Parathyroid adenoma (tissue), 2 donors: ENCODE measurements around the gene ADGRD1.

ENCODE experiments used
- H2AFZ ChIP-seq: fragments of 300-600 bp; sonication (generic); one replicate; pipeline ENCODE4 v1.7.0; 2017; ENCODE audit warnings: antibody characterized with exemption, mild to moderate bottlenecking
- H3K27ac ChIP-seq: fragments of 300-600 bp; sonication (generic); one replicate; pipeline ENCODE4 v1.7.0; 2017
- H3K27me3 ChIP-seq: fragments of 300-600 bp; sonication (generic); one replicate; pipeline ENCODE4 v1.7.0; 2017; ENCODE audit warnings: low read length; ENCODE audit not compliant: control insufficient read depth, insufficient read depth
- H3K36me3 ChIP-seq: fragments of 300-600 bp; sonication (generic); one replicate; pipeline ENCODE4 v1.7.0; 2017; ENCODE audit warnings: low read length; ENCODE audit not compliant: control insufficient read depth, insufficient read depth
- H3K4me1 ChIP-seq: fragments of 300-600 bp; sonication (generic); one replicate; pipeline ENCODE4 v1.7.0; 2017; ENCODE audit warnings: control low read depth
- H3K4me2 ChIP-seq: fragments of 300-600 bp; sonication (generic); one replicate; pipeline ENCODE4 v1.7.0; 2017; ENCODE audit warnings: low read length
- H3K4me3 ChIP-seq: fragments of 300-600 bp; sonication (generic); one replicate; pipeline ENCODE4 v1.7.0; 2017; ENCODE audit warnings: low read depth, low read length
- H3K79me2 ChIP-seq: fragments of 300-600 bp; sonication (generic); one replicate; pipeline ENCODE4 v1.7.0; 2017; ENCODE audit warnings: control low read depth
- H3K9ac ChIP-seq: fragments of 300-600 bp; sonication (generic); one replicate; pipeline ENCODE4 v1.7.0; 2017; ENCODE audit warnings: mild to moderate bottlenecking
- H3K9me3 ChIP-seq: fragments of 300-600 bp; sonication (generic); one replicate; pipeline ENCODE4 v1.7.0; 2017; ENCODE audit warnings: low read length; ENCODE audit not compliant: control insufficient read depth
- TF ChIP-seq, protein P1 (sequence below): fragments of 300-600 bp; sonication (generic); IDR thresholded peaks from one replicate; pipeline ENCODE4 v1.7.0; 2017; ENCODE audit warnings: antibody characterized with exemption, mild to moderate bottlenecking
- donor health status: primary hyperparathyroidism.

The ADGRD1 gene

GRCh38 chr12:131038961-131039950 lies 85.5 kb downstream of the ADGRD1 start:
- no peak overlapping the region for H3K27ac ChIP-seq

DNA sequence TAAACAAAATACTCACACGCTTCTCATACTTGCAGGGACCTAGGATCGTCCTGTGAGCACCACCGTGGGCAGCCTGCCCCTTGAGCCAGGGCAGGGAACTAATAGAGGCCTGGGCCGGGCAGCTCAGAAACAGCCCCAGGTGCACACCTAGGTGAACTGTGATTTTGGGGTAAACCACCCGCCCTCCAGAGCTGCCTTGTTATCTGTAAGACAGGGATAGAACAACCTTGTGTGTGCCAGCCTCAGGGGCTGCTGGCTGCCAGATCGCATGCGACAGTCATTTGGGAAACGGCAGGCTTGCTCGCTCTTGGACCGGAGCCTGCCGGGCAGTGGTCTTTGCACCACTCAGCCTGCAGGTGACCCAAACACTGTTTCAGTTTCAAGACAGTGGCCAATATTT lies 86.8 kb downstream of the ADGRD1 start:
- H3K4me2 ChIP-seq, result no peak overlapping the region
- TF ChIP-seq, protein P1, sequence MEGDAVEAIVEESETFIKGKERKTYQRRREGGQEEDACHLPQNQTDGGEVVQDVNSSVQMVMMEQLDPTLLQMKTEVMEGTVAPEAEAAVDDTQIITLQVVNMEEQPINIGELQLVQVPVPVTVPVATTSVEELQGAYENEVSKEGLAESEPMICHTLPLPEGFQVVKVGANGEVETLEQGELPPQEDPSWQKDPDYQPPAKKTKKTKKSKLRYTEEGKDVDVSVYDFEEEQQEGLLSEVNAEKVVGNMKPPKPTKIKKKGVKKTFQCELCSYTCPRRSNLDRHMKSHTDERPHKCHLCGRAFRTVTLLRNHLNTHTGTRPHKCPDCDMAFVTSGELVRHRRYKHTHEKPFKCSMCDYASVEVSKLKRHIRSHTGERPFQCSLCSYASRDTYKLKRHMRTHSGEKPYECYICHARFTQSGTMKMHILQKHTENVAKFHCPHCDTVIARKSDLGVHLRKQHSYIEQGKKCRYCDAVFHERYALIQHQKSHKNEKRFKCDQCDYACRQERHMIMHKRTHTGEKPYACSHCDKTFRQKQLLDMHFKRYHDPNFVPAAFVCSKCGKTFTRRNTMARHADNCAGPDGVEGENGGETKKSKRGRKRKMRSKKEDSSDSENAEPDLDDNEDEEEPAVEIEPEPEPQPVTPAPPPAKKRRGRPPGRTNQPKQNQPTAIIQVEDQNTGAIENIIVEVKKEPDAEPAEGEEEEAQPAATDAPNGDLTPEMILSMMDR, result no peak
- H3K9me3 ChIP-seq, result no peaks in the 10 kb centered on the region
- H3K4me3 ChIP-seq, result no peak overlapping the region
- H3K9ac ChIP-seq, result no peak overlapping the region
- H3K4me1 ChIP-seq, result no peaks in the 10 kb centered on the region
- H2AFZ ChIP-seq, result no peak overlapping the region
- no peaks in the 10 kb centered on the region for H3K36me3 ChIP-seq
- H3K79me2 ChIP-seq, result no peaks in the 10 kb centered on the region
- H3K27me3 ChIP-seq, result no peaks in the 10 kb centered on the region
- no peak overlapping the region for H3K27ac ChIP-seq

More at GRCh38 chr12:131038961-131039950, 85.5 kb downstream of the ADGRD1 start:
- Histone ChIP-seq H3K36me3 (no peaks in the 10 kb centered on the region), H3K9ac (no peak overlapping the region), H2AFZ (no peak overlapping the region), H3K27me3 (no peaks in the 10 kb centered on the region), H3K4me2 (no peak overlapping the region), H3K79me2 (no peaks in the 10 kb centered on the region), H3K9me3 (no peaks in the 10 kb centered on the region), H3K4me1 (no peaks in the 10 kb centered on the region), H3K4me3 (no peak overlapping the region)
- TF ChIP-seq, protein P1, result no peak

DNA sequence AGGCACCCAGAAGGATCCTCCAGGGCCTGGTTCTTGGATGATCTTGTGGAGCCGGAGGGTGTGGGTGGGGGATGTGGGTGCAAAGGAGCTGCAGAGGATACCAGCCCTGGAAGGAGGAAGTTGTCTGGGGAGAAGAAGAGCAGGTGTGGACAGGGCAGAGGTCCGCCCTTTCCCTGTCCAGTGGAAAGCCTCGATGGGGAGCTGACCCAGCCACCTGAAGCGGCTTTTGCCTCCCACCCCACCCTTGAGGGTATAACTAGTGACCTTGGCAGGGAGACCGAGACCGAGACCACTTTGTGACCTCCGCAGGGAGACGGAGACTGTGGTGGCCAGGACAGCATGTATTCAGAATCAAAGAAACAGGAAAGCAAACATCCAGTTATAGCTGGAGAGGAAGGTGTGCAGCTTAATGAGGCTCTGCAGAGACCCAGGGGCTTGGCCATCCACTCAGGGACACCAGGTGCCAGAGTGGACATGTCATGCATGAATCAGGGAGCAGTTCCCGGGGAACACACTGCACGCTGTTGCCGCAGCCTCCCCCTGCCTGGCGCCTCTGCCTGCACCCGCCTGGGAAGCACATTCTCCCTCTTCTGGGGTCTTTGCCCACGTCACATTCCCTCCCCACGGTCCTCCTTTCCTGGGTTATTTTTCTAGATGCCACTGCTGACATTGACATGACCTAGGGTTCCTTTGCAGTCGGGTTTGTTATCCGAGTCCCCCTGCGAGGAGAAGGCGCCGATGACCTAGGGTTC lies 87.7 kb downstream of the ADGRD1 start:
- TF ChIP-seq, protein P1, result no peak
- no peak overlapping the region for H3K4me2 ChIP-seq
- no peak overlapping the region for H3K9ac ChIP-seq
- H3K9me3 ChIP-seq, result no peaks in the 10 kb centered on the region
- no peaks in the 10 kb centered on the region for H3K4me1 ChIP-seq
- no peak overlapping the region for H2AFZ ChIP-seq
- no peaks in the 10 kb centered on the region for H3K27me3 ChIP-seq
- no peak overlapping the region for H3K27ac ChIP-seq
- no peaks in the 10 kb centered on the region for H3K79me2 ChIP-seq
- H3K36me3 ChIP-seq, result no peaks in the 10 kb centered on the region
- H3K4me3 ChIP-seq, result no peak overlapping the region

- Histone ChIP-seq H3K4me2 (no peak overlapping the region), H3K79me2 (no peaks in the 10 kb centered on the region), H3K27ac (no peak overlapping the region), H3K4me3 (no peak overlapping the region), H3K27me3 (no peaks in the 10 kb centered on the region), H3K4me1 (no peaks in the 10 kb centered on the region), H2AFZ (no peak overlapping the region), H3K9ac (no peak overlapping the region), H3K9me3 (no peaks in the 10 kb centered on the region), H3K36me3 (no peaks in the 10 kb centered on the region)
- TF ChIP-seq, protein P1, result no peak
Observed at GRCh38 chr12:131041968-131042833, 88.5 kb downstream of the ADGRD1 start.
